SU-DHL-6 (cell line): ENCODE measurements around the gene GZMH.

Experiments used
- H2AFZ ChIP-seq: fragments of 200-600 bp; sonication (generic); 2 replicates; pipeline ENCODE4 v1.6.1; 2014; ENCODE audit warnings: low read depth, mild to moderate bottlenecking, moderate library complexity, mixed read lengths, antibody characterized with exemption, low read length; ENCODE audit not compliant: severe bottlenecking
- H3F3A ChIP-seq: fragments of 200-600 bp; shearing (Covaris generic); 2 replicates; pipeline ENCODE4 v1.6.0; 2016; ENCODE audit warnings: antibody characterized with exemption, mild to moderate bottlenecking; ENCODE audit not compliant: insufficient read depth
- H3K27ac ChIP-seq: fragments of 200-600 bp; sonication (generic); 2 replicates; pipeline ENCODE4 v1.5.1; 2016; ENCODE audit warnings: low read depth, mild to moderate bottlenecking, low read length, moderate library complexity, mixed read lengths
- H3K27me3 ChIP-seq: fragments of 200-600 bp; sonication (generic), shearing (Covaris generic); 2 replicates; pipeline ENCODE4 v1.6.0; 2014; ENCODE audit warnings: mild to moderate bottlenecking, low read length
- H3K36me3 ChIP-seq: fragments of 200-600 bp; sonication (generic); 2 replicates; pipeline ENCODE4 v1.6.1; 2014; ENCODE audit warnings: mild to moderate bottlenecking, low read length, mixed read lengths
- H3K4me2 ChIP-seq: fragments of 300-600, 200-600 bp; shearing (Covaris generic), sonication (generic); 2 replicates; pipeline ENCODE4 v1.6.0; 2014; ENCODE audit warnings: low read length, low read depth, mild to moderate bottlenecking; ENCODE audit not compliant: poor library complexity, severe bottlenecking
- H3K4me3 ChIP-seq: fragments of 200-600 bp; sonication (generic); 2 replicates; pipeline ENCODE4 v1.5.1; 2014; ENCODE audit warnings: antibody characterized with exemption, low read length, mild to moderate bottlenecking, mixed read lengths; ENCODE audit not compliant: insufficient read depth, poor library complexity, severe bottlenecking
- H3K79me2 ChIP-seq: fragments of 200-600 bp; sonication (generic); 2 replicates; pipeline ENCODE4 v1.6.1; 2014; ENCODE audit warnings: mild to moderate bottlenecking, low read length, moderate library complexity; ENCODE audit not compliant: insufficient read depth
- H3K9ac ChIP-seq: fragments of 200-600 bp; sonication (generic); 2 replicates; pipeline ENCODE4 v1.7.0; 2014; ENCODE audit warnings: mild to moderate bottlenecking, low read length
- H3K9me2 ChIP-seq: fragments of 200-600 bp; sonication (generic); replicated peaks from 2 replicates; pipeline ENCODE4 v1.6.1; 2014; ENCODE audit warnings: low read length; ENCODE audit not compliant: insufficient read depth
- H3K9me3 ChIP-seq: fragments of 200-600 bp; sonication (generic); 2 replicates; pipeline ENCODE4 v1.6.1; 2014; ENCODE audit warnings: low read length, mixed read lengths; ENCODE audit not compliant: insufficient read depth
- H4K20me1 ChIP-seq: fragments of 200-600 bp; sonication (generic); 2 replicates; pipeline ENCODE4 v1.6.1; 2014; ENCODE audit warnings: low read depth, mild to moderate bottlenecking, antibody characterized with exemption, low read length, moderate library complexity, mixed read lengths
- CTCF ChIP-seq: fragments of 200-600 bp; sonication (generic); IDR thresholded peaks from one replicate; pipeline ENCODE4 v1.5.1; 2017; ENCODE audit warnings: antibody characterized with exemption, mild to moderate bottlenecking, low read length, moderate library complexity; ENCODE audit not compliant: insufficient read depth, poor library complexity, severe bottlenecking
- EZH2phosphoT487 ChIP-seq: fragments of 200-600 bp; sonication (generic), shearing (Covaris generic); conservative IDR thresholded peaks from 2 replicates; pipeline ENCODE4 v1.6.1; 2018; ENCODE audit warnings: mild to moderate bottlenecking, antibody characterized with exemption, low read length, moderate library complexity, mixed read lengths

Gene GZMH

DNA sequence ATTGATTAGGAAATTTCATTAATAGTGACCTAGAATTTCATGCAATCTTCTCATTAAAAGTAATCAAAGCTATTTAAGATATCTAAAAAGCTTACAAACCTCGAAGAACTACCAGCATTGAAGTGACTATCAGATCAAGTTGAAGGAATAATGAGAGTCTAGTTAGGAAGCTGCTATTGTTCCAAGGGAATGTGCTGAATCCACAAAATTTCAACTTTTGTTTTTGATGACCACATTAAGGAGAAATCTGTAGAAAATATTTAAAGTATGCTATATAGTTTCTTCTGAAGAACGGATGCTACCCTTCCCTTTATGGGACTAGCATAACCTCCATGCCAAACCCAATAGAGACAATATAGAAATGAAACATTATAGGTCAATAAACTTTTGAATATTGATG is 30.9 kb downstream of the GZMH start:
- Histone ChIP-seq H4K20me1 (no peaks in the 10 kb centered on the region), H3K9me2 (no peaks in the 10 kb centered on the region), H3K79me2 (no peaks in the 10 kb centered on the region), H3K9me3 (no peaks in the 10 kb centered on the region), H3K4me2 (no peak overlapping the region), H2AFZ (no peak overlapping the region), H3K36me3 (no peaks in the 10 kb centered on the region), H3K27ac (no peak overlapping the region), H3K9ac (no peak overlapping the region), H3F3A (no peaks in the 10 kb centered on the region), H3K27me3 (no peaks in the 10 kb centered on the region), H3K4me3 (no peak overlapping the region)
- TF ChIP-seq CTCF: no peak
- no peak for TF ChIP-seq EZH2phosphoT487

DNA sequence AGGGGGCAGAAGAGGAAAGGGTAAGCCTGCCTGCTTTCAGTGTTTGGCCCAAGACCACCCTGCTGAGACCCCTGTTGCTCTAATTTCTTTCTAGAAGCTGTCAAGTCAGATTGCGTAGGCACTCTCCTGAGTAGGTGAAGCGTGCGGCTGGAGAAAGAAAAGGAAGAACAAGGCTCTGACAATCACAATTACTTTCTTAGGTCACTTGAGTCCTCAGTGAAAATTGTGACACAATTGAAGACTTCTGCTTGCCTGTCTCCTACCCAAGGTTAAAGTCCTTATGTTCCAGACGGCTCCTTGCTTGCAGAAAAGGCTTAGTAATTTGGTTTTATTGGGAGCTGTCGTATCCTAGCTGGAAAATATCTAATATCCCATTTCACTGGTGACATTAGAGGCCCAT is 32.7 kb downstream of the GZMH start:
- Histone ChIP-seq H4K20me1 (no peaks in the 10 kb centered on the region), H3K4me3 (no peak overlapping the region), H3K9ac (no peak overlapping the region), H3K36me3 (no peaks in the 10 kb centered on the region), H3K9me3 (no peaks in the 10 kb centered on the region), H3K27ac (no peak overlapping the region), H3K27me3 (no peaks in the 10 kb centered on the region), H3K4me2 (no peak overlapping the region), H3K79me2 (no peaks in the 10 kb centered on the region), H3F3A (no peaks in the 10 kb centered on the region), H3K9me2 (no peaks in the 10 kb centered on the region), H2AFZ (no peak overlapping the region)
- TF ChIP-seq EZH2phosphoT487 (no peak), CTCF (no peak)

- Histone ChIP-seq H3K9me3 (no peaks in the 10 kb centered on the region), H3K9ac (no peak within 1 kb of the TSS), H3K27me3 (no peaks in the 10 kb centered on the region), H3K9me2 (no peaks in the 10 kb centered on the region), H2AFZ (no peak within 1 kb of the TSS), H3K4me3 (no peak within 1 kb of the TSS), H3K4me2 (no peak within 1 kb of the TSS), H3F3A (no peaks in the 10 kb centered on the region), H3K27ac (no peak within 1 kb of the TSS), H4K20me1 (no peaks in the 10 kb centered on the region), H3K79me2 (no peaks in the 10 kb centered on the region), H3K36me3 (no peaks in the 10 kb centered on the region)
- TF ChIP-seq CTCF (no peak), EZH2phosphoT487 (no peak)
Observed at GRCh38 chr14:24576182-24576581, 33.3 kb downstream of the GZMH start, which contains the start of gene CTSG. CTSG (minus strand) TSS chr14:24576250; CDS start chr14:24576223, 27 bp downstream.
